Activated CD4-positive, alpha-beta T cell treated with anti-CD3 and anti-CD28 coated beads, Interleukin-2, amount 50 U/mL, for 24 hours (primary cell): ENCODE measurements around the gene STK31.
"Not testable (repeated sequence)": the region's sequence is repeated elsewhere in the genome, so short reads cannot be mapped to it uniquely, and the experiment has no call there.

Source experiments
- DNase-seq, 2 donors: peaks; one replicate each; pipeline ENCODE4 v3.0.0-alpha.2; 2020; ENCODE audit warnings: low read depth in 1 of 2, low spot score in 1 of 2

The STK31 gene, protein sequence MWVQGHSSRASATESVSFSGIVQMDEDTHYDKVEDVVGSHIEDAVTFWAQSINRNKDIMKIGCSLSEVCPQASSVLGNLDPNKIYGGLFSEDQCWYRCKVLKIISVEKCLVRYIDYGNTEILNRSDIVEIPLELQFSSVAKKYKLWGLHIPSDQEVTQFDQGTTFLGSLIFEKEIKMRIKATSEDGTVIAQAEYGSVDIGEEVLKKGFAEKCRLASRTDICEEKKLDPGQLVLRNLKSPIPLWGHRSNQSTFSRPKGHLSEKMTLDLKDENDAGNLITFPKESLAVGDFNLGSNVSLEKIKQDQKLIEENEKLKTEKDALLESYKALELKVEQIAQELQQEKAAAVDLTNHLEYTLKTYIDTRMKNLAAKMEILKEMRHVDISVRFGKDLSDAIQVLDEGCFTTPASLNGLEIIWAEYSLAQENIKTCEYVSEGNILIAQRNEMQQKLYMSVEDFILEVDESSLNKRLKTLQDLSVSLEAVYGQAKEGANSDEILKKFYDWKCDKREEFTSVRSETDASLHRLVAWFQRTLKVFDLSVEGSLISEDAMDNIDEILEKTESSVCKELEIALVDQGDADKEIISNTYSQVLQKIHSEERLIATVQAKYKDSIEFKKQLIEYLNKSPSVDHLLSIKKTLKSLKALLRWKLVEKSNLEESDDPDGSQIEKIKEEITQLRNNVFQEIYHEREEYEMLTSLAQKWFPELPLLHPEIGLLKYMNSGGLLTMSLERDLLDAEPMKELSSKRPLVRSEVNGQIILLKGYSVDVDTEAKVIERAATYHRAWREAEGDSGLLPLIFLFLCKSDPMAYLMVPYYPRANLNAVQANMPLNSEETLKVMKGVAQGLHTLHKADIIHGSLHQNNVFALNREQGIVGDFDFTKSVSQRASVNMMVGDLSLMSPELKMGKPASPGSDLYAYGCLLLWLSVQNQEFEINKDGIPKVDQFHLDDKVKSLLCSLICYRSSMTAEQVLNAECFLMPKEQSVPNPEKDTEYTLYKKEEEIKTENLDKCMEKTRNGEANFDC

DNA sequence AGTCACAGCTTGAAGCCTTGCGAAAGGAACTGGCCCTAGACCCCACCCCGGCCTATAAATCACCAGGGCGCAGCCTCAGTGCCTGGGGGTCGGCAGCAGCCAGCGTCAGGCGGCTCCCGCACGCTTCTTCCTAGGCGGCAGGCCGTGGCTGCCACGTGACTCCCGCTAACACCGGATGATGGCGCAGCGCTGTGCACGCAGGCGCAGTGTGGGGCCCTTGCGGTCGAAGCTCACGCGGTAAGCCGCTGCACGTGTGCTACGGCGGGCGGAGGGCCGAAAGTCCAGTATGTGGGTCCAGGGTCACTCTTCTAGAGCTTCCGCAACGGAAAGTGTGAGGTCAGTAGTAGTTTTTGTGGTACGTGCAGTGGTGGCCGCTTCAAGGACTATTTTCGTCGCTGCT is at the start of gene STK31:
STK31 (plus strand) TSS at position 220 of the 400 bp plus-strand sequence; CDS start at position 287, 67 bp downstream.
- DNase-seq, result no peak

DNA sequence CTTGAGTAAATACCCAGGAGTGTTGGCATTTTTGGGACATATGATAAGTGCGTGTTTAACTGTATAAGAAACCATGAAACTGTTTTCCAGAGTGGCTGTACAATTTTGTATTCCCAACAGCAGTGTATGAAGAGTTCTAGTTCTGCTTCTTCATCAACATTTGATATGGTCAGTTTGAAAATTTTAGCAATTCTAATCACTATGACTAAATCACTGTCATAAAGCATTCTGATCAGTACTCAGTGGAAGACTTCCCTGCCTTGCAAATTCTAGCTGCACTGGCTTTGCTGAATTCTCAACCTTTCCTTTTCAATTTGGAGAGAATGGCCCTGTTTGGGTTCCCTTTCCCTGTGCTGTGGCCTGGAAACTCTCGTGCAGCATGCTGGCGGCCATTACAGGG is 48.6 kb upstream of the STK31 start:
- DNase-seq, result no peak

DNA sequence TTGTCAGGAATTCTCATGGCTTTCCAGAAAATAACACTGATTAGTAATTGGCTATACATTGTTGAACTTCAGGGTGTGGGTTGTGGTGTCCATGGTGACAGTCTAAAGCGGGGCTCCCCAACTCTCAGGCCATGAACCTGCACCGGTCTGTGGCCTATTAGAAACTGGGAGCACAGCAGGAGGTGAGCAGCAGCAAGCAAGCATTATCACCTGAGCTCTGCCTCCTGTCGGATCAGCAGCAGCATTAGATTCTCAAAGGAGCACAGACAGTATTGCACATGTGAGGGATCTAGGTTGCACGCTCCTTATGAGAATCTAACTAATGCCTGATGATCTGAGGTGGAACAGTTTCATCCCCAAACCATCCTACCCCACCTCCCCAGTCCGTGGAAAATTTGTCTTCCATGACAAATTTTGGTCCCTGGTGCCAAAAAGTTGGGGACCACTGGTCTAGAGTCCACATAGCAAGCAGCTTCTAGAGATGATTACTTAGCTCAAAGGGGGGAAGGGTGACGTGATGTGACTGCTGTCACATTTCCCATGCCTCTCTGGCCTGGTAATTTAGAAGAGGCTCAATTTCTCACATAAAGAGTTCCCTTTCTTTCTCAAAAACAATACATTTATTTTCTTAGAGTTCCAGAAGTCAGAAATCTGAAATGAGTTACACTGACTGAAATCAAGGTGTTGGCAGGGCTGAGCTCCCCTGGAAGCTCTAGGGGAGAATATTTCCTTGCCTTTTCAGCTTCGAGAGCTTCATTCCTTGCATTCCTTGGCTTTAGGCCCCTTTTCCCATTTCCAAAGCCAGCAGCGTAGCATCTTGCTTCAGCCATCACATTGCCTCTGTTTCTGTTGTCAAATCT is 47.7 kb upstream of the STK31 start:
- no peak for DNase-seq

DNA sequence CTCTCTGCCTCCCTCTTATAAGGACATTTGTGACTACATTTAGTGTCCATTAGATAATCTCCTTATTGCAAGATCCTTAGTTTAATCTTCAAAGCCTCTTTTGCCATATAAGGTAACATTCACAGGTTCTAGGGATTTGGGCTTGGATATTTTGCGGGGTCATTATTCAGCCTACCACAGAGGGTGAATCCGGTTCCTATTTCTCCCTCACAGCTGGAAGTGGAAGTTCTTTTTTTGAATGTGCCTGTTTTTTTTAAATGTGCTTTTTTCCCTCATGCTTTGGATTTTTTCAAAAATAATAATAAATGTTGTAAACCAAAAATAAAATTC is 47.1 kb upstream of the STK31 start:
- DNase-seq, result no peak

DNA sequence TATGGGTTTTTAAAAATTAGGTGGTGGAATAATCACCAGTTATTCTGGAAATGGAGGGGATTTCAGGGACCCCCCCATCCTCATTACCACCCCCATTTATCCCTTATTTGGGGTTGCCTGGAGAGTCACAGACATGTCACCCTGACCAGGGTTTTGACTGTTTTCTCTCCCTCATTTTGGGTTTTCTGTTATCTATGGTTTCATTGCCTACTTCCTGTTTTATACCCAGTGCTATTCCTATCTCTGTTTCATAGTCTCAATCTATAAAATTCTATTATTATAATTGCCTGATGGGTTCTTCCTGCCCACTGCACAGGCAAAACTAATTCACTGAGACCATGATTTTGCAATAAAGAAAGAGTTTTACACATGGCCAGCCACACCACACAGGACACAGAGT is 45.9 kb upstream of the STK31 start:
- no peak for DNase-seq

DNA sequence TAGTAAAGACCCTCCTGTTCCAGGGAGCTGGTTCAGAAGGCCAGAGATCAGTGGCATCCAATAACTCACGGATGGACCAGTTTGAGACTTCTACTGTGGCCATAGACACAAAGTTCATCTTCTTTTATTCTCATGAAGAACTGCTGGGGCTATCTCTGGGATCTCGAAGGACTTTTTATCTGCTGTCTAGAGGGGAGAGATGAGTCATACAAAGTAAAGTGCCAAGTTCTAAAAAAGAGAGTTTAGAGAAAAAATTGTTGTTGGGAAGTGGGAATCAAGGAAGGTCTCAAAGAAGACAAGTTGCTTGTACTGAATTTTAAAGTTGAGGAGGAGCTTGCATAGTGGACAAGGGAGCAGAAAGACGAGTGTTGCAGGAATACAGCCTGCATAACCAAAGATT is 38.0 kb upstream of the STK31 start:
- DNase-seq, result no peak

DNA sequence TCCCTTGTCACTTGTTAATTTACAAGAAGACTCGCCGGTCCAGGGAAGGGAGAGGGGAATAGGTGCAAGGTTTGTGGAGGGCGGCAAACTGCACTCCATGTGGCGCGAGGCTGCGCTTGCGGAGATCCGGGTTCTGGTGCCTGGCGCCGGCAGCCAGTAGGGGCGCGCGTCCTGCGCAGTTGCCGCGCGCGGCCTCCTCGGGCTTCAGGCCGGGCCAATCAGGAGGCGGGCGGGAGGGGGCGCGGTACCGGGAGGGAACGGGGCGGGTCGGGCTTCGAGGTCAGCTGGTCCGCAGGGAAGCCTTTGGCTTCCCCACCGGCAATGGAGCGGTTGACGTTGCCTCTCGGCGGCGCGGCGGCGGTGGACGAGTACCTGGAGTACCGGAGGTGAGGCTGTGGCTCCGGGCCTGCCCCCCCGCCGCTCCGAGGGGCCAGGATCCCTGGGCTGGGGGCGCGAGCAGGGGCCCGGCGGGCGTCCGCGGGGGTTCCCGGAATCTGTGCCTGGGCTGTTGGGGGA is 30.1 kb upstream of the STK31 start, which contains the start of gene FAM221A:
FAM221A (plus strand) TSS at position 302 of the 516 bp plus-strand sequence; CDS start at position 322, 20 bp downstream.
- DNase-seq, result peak; percentile 62 to 76

DNA sequence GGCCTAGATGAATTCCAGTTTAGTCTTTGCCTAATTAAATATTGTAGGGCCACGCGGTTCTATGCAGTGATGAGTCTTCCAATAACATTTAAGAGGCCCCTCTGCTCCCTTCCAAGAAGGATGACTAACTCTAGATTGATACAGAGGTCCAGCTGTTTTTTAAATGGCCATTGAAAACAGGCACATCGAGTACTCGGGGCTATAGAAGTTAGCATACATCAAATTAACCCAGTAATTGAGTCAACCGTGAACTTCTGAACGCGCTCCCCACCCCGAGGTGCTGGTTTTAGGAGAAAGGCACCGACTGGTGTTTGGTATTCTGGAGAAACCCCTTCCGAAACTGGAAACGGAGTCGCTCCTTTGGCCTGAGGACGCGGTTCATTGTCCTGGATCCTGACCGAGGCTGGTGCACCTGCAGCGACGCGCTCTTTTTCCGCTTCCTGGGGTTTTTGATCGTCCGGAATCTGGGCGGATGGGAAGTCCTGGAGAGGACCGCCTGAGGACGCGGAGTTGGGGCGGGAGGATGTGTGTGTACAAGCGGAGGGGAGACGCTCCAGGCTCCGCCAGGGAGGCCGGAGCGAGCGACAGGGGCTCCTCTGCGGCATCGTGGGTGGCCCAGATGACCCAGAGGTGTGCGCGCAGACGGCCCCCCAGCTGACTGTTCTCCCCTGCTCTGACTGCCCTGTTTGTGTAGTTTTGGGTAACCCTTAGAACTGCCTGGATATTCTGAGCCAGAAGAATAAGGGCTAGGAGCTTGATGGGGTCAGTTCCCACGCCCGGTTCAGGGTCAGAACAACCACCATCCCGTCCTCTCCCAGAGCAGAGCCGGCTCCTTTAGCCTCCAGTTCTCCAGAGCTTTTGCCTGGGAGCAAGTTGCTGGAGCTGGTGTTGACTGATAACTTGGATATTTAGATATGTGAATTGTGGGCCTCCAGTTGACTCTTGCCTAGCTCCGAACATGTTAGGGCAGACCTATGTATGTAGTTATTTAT is 29.3 kb upstream of the STK31 start:
- DNase-seq, result peak in 1 of 2 donors; percentile 25

DNA sequence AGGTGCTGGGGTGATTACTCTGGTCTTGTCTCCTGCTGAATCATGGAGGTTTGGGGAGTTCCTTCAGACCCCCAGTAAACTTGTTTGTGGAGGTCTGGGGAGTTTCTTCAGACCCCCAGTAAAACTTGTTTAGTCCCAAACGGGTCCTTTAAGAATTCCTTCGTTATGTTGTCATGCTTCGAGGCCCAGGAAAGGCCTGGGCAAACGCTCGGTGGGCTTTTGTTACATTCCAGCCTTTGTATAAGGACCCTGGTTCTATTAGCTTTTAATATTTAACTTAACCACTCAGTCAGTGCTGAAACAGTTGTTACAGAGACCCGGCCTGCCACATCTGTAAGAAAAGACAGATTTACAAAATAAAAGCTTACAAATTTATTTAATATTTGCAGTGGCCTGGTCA is 26.0 kb upstream of the STK31 start:
- DNase-seq, result not testable (repeated sequence)

DNA sequence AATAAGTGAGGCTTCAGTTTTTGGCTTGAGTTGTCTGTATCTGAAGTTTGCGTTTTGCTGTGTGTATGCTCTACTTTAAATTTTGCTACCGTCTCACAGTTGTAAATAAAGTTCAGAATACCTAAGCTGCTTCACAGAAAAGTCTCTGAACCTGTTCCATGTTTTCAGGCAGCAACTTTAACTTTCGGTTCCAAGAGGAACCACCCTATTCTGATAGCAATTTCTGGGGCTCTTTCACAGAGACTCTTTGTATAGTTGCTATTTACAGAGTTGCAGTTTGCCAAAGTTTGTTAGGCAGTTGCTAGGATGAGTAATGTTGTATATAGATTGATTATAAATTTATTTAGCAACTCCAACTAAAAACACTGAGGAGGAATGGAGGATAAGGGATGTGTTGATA is 24.3 kb upstream of the STK31 start:
- no peak for DNase-seq

DNA sequence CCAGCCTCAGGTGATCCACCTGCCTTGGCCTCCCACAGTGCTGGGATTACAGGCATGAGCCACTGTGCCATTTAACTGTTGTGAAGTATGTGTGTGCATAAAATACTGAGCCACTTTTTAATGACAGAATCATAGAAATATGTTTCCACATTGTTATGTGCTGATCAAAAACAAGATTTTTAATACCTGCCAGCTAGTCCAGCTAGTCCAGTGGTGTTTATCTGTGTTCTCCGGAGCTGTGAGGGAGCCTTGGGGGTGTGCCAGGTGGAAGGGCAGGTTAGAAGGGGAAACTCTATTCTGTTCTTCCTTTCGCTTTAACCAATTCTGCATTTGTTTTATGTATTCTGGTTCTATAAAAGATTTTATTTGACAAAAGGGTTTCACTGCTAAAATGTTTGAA is 23.0 kb upstream of the STK31 start:
- no peak for DNase-seq

DNA sequence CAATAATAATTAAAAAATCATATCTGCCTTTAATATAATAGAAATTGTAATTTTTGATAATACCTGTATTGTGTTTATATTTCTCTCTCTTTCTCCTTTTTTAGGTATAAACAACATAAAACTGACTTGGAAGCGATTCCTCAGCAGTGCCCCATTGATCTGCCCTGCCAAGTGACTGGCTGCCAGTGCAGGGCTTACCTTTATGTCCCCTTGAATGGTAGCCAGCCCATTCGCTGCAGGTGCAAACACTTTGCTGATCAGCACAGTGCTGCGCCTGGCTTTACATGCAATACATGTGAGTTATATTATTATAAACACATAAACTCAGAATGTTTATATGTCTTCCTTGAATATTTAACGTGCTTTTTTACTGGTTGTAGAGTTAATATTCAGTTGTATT is 20.9 kb upstream of the STK31 start:
- DNase-seq, result no peak

DNA sequence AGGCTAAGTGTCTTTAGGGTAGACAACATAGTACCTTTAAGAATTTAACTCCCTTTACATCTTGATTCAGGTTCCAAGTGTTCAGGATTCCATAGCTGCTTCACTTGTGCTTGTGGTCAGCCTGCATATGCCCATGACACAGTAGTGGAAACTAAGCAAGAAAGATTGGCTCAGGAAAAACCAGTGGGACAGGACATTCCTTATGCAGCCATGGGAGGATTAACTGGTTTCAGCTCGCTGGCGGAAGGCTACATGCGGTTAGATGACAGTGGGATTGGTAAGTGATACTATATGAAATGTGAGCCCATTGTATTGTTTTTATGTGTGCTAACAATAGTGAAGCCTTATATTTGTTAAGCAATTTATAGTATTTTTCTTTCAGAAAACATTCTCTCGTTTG is 18.7 kb upstream of the STK31 start:
- DNase-seq, result no peak

DNA sequence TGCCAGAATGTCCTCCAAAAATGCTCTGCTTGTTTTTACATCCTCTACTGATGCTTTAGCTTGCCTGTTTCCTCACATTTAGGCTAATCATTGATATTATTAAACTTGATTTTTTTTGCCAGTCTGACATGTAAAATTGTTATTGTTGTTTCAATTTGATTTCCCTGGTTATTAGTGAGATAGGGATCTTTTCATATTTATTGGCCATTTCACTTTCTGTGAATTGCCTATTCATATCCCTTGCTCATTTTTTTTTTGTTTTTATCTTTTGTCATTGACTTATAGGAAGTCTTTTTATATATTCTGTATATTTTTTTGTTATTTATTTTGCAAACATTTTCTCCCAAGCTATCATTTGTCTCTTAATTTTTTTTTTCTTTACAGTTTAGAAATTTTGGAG is 16.8 kb upstream of the STK31 start:
- no peak for DNase-seq

DNA sequence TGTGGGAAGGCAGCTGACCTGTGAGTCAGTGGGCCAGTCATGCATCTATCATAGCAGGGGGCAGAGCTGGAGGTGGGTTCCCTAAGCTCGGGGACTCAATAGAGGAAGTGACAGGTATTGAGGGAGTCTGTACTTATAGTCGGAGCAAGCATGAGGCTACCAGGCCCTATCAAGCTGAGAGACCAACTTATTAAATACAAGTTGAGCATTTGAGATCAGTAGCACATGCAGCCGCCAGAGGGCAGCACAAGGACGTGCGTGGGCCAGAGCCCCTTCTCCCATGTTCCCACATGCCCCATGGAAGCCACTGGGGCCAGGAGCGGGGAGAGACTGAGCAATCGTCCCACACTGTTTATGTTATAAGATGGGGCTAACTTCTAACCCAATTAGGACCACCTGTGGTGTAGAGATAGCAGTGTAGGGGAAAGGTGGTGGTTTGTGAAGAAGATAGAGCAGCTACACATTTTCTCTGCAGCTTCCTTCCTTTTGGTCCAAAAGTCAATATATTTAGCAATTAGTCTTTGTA is 13.0 kb upstream of the STK31 start:
- peak; percentile 13 to 29 for DNase-seq

DNA sequence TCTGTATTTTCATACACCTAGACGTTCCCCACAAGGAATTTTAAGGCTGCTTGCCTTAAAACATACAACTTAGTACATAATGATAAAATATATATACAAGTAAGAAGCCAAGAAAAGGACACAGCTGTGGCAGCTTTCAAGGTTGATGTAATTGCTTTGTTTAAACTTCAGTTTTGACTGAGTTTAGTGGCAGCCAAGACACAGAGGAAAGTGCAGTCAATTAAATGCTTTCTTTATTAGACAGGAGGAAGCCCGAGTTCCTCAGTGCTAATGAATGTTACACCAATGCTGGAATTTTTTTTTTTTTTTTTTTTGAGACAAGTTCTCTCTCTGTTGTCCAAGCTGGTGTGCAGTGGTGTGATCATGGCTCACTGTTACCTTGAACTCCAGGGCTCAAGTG is 11.2 kb upstream of the STK31 start:
- DNase-seq, result no peak

DNA sequence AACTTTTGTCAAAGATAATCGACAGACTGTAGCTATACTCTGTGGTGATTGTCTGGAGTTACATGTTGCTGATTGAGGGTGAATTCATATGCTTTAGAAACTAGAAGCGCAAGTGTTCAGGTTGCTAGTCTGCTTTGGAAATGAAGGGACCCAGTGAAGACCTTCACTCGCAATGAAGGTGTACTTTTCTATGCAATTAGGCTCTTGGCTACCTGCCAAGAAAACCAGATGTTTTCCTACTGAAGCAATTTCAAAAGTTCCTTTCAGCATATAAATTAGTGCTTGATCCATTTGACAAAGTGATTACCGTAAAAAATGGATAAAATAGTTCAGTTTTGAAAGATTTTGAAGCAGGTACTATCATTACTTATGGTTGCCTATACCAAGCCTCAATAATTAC is 10.0 kb upstream of the STK31 start:
- no peak for DNase-seq

DNA sequence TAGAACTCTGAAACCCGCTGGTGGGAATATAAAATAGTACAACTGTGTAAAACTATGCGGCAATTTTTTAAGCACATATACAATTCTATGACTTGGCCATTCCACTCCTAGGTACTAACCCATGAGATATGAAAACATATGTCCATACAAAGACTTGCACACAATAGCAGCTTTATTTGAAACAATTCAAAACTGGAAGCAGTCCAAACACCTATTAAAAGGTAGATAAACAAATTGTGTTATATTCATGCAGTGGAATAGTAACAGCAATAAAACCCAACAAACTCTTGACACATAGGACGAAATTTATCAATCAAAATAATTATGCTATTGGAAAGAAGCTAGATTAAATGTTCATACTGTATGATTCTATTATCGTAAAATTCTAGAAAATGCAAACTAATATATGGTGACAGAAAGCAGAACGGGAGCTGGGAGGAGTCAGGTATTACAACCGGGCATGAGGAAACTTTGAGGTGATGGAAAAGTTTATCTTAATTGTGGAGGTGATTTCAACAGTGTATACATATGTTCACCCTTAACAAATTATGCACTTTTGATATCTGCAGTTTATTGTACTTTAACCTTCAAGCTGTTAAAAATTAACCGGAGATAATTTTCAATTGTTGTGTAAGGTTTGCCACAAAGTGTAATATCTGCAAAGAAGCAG is 803 bp upstream of the STK31 start:
- no peak for DNase-seq
